CD4-positive, alpha-beta memory T cell (primary cell): ENCODE results near the gene MED13L. TPM values are rescaled to one million over a fixed set of nuclear protein-coding genes. Genes with fewer than 3 reads are reported as not detected.

Experiments used
- CTCF ChIA-PET: fragments of 350-600 bp; sonication (Branson Sonifier 250); formaldehyde crosslinking; loops from one replicate; lab custom pipeline; 2021; ENCODE audit warnings: inconsistent platforms; ENCODE audit not compliant: partially characterized antibody; lab: Charles Lee
- POLR2A ChIA-PET: fragments of 350-600 bp; sonication (Branson Sonifier 250); formaldehyde crosslinking; loops from one replicate; lab custom pipeline; 2021; ENCODE audit not compliant: partially characterized antibody; lab: Charles Lee
- DNase-seq, 5 donors: peaks; one replicate each; pipeline versions ENCODE4 v3.0.0 to v3.0.0-alpha.2; 2020 to 2022; ENCODE audit warnings: mixed read lengths in 1 of 5
- H3K27ac ChIP-seq: one replicate; pipeline ENCODE4 v1.7.0; 2013; ENCODE audit warnings: low read depth, low read length
- H3K27me3 ChIP-seq: 2 replicates; pipeline ENCODE4 v1.7.0; 2013; ENCODE audit warnings: mild to moderate bottlenecking, low read length, moderate library complexity; ENCODE audit not compliant: insufficient read depth
- H3K36me3 ChIP-seq: 2 replicates; pipeline ENCODE4 v1.7.0; 2013; ENCODE audit warnings: mild to moderate bottlenecking, low read length, moderate library complexity; ENCODE audit not compliant: insufficient read depth
- H3K4me1 ChIP-seq: 2 replicates; pipeline ENCODE4 v1.7.0; 2013; ENCODE audit warnings: mild to moderate bottlenecking, low read length, moderate library complexity; ENCODE audit not compliant: insufficient read depth
- H3K4me3 ChIP-seq, 2 donors: one replicate each; pipeline ENCODE4 v1.7.0; 2013; ENCODE audit warnings: low read length in 2 of 2, mild to moderate bottlenecking in 1 of 2
- H3K9me3 ChIP-seq, 2 donors: one replicate each; pipeline ENCODE4 v1.7.0; 2013; ENCODE audit warnings: low read length in 2 of 2, control low read depth in 1 of 2; ENCODE audit not compliant: control insufficient read depth in 1 of 2
- H3K27ac Mint-ChIP-seq, 7 donors: one replicate each; pipeline ENCODE4 v1.8.0; 2020 to 2021; ENCODE audit warnings: mixed read lengths in 7 of 7, mild to moderate bottlenecking in 6 of 7, inconsistent platforms in 3 of 7, moderate library complexity in 3 of 7
- H3K27me3 Mint-ChIP-seq, 2 donors: one replicate each; pipeline ENCODE4 v1.8.0; 2020 to 2021; ENCODE audit warnings: mixed read lengths in 2 of 2
- H3K36me3 Mint-ChIP-seq, 2 donors: one replicate each; pipeline ENCODE4 v1.8.0; 2020 to 2021; ENCODE audit warnings: mixed read lengths in 2 of 2, inconsistent platforms in 1 of 2, mild to moderate bottlenecking in 1 of 2
- H3K4me1 Mint-ChIP-seq, 4 donors: one replicate each; pipeline ENCODE4 v1.8.0; 2020 to 2021; ENCODE audit warnings: mixed read lengths in 4 of 4, mild to moderate bottlenecking in 1 of 4
- H3K4me3 Mint-ChIP-seq, 8 donors: one replicate each; pipeline ENCODE4 v1.8.0; 2020 to 2021; ENCODE audit warnings: mixed read lengths in 8 of 8, mild to moderate bottlenecking in 7 of 8, moderate library complexity in 6 of 8, inconsistent platforms in 3 of 8
- H3K9me3 Mint-ChIP-seq, 8 donors: one replicate each; pipeline ENCODE4 v1.8.0; 2020 to 2021; ENCODE audit warnings: mixed read lengths in 8 of 8, mild to moderate bottlenecking in 5 of 8, inconsistent platforms in 3 of 8, moderate library complexity in 1 of 8
- intact Hi-C: fragments of 100-400 bp; cut with micrococcal nuclease; formaldehyde crosslinking; loops from one replicate; pipeline ENCODE4 v1.15.1; 2023
- polyA plus RNA-seq, 2 donors: library from polyadenylated mRNA; unstranded; fragments of 300-500 nt; fragmentation: Illumina TruSeq; gene quantifications; one replicate each; pipeline ENCODE4 v1.2.3, GENCODE V29; 2021
- total RNA-seq, 2 experiments: library from RNA; stranded (reverse); gene quantifications; one replicate each; pipeline ENCODE4 v1.2.3, GENCODE V29; 2021

MED13L gene
- total and polyA plus RNA-seq, 4 experiments from 2014 or later: 3.8 to 156 (median 81.1) TPM

DNA sequence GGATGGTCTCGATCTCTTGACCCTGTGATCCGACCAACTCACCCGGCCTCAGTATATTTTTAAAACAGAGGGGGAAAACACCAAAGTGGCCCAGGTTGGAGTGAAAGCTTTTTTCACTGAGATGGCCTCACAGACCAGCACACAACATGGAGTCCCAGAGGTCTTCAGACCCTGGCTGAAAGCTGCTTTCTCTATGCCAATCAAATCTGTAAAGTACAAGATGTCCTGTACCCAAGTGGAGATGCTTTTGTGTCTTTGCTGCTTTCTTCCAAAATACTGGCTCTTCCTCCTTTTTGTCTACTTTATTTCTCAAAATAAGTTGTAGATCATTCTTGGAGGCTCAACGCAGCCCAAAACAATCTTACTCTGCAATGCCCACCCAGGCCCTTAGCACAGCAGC lies 214.8 kb downstream of the MED13L start:
- H3K4me3 Mint-ChIP-seq: peak overlapping the region in 1 of 8 donors; percentile 65
- H3K36me3 Mint-ChIP-seq: no peaks in the 10 kb centered on the region
- peak overlapping the region in 2 of 7 donors; percentile 37 to 41 for H3K27ac Mint-ChIP-seq
- intact Hi-C loops: no loop called here
- Histone ChIP-seq H3K4me1 (peaks cover 23% of the 10 kb centered on the region), H3K27ac (no peak overlapping the region), H3K36me3 (no peaks in the 10 kb centered on the region), H3K27me3 (no peaks in the 10 kb centered on the region), H3K9me3 (no peaks in the 10 kb centered on the region), H3K4me3 (no peak overlapping the region)
- no peaks in the 10 kb centered on the region for H3K9me3 Mint-ChIP-seq
- DNase-seq: no peak
- ChIA-PET POLR2A (no interaction called here), CTCF (interaction anchor here (1.0 kb wide), 1 partner anchor 15 kb away, joined by 6 read pairs; no protein-coding TSS in a partner anchor)
- no peaks in the 10 kb centered on the region for H3K27me3 Mint-ChIP-seq
- H3K4me1 Mint-ChIP-seq: peaks cover 23 to 46% (median 37%) of the 10 kb centered on the region in 4 donors

DNA sequence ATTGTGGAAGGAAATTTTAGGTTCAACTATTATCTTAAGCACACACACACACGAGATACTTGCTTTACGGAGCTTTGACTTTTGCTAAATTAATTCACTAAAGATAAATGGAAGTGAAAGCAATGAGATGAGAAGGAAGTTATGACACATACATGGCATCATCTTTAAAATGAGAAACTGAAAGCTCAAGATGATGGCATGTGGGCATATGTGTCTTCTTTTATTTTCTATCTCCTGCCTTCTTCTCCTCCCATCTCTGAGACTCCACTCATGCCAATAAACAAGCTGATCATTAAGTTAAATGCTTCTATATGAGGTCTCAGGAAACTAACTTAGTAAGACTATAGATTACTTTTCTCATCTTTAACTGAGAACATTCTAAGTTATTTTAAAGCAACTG lies 216.7 kb downstream of the MED13L start:
- peaks cover 13% of the 10 kb centered on the region for H3K4me1 ChIP-seq
- H3K4me3 ChIP-seq: no peak overlapping the region
- Mint-ChIP-seq H3K4me1 (peaks cover 24 to 47% (median 35%) of the 10 kb centered on the region in 4 donors), H3K9me3 (no peaks in the 10 kb centered on the region), H3K27ac (peak overlapping the region in 5 of 7 donors; percentile 32 to 82 (median 57)), H3K36me3 (peaks cover 0 to 4% of the 10 kb centered on the region in 2 donors), H3K4me3 (peak overlapping the region; percentile 10 to 76 (median 63)), H3K27me3 (no peaks in the 10 kb centered on the region)
- H3K27ac ChIP-seq: no peak overlapping the region
- intact Hi-C loops: no loop called here
- ChIA-PET POLR2A (no interaction called here), CTCF (interaction anchor here (0.6 to 1.2 kb wide), 3 partner anchors 14 to 643 kb away, joined by 3 read pairs; no protein-coding TSS in a partner anchor)
- no peaks in the 10 kb centered on the region for H3K9me3 ChIP-seq
- no peaks in the 10 kb centered on the region for H3K36me3 ChIP-seq
- peak in 4 of 5 donors; percentile 12 to 45 (median 28) for DNase-seq
- no peaks in the 10 kb centered on the region for H3K27me3 ChIP-seq

DNA sequence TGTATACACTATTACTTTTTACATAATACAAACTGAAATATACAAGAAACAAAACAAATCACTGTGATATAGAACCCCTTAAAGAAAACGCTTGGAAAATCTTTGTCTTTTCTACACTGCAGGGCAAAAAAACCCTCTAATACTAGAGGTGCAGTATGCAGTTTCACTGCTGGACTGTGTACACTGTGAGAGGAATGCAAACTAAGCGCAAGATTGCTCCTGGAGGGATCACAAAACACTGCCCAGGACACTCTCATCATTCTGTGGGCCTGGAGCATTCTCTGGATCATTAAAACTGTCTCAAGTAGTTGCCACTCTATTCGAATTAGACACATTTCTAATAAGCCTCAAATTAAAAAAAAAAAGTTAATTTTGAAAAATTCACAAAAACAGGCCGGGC lies 217.6 kb downstream of the MED13L start:
- Mint-ChIP-seq H3K27me3 (no peaks in the 10 kb centered on the region), H3K9me3 (no peaks in the 10 kb centered on the region), H3K36me3 (peaks cover 0 to 4% of the 10 kb centered on the region in 2 donors), H3K27ac (no peak overlapping the region), H3K4me3 (peak overlapping the region in 1 of 8 donors; percentile 20), H3K4me1 (peaks cover 25 to 53% (median 36%) of the 10 kb centered on the region in 4 donors)
- Histone ChIP-seq H3K4me1 (peaks cover 13% of the 10 kb centered on the region), H3K9me3 (no peaks in the 10 kb centered on the region), H3K27me3 (no peaks in the 10 kb centered on the region), H3K4me3 (no peak overlapping the region), H3K27ac (no peak overlapping the region), H3K36me3 (no peaks in the 10 kb centered on the region)
- DNase-seq: no peak
- CTCF ChIA-PET: interaction anchor here (1.2 kb wide), 1 partner anchor 540 kb away, joined by 3 read pairs; no protein-coding TSS in a partner anchor
- intact Hi-C loops: no loop called here
- POLR2A ChIA-PET: no interaction called here

DNA sequence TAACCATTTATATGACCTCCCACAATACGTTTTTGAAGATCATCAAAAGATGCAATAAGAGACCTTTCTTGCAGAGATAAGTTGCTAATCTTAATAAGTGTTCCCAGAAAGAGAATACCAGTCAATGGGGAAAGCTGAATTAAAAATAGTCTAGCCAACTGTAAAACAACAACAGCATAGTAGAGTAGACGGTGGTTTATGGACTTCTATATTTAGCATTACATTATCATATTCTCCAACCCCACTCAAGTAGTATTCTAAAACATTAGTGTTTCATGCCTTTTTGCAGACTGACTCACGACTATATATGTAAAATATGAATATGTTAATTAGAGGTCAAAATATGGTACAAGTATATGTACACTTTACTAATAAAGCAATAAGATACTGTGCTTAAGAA lies 218.9 kb downstream of the MED13L start:
- Mint-ChIP-seq H3K36me3 (peaks cover 0 to 4% of the 10 kb centered on the region in 2 donors), H3K27me3 (no peaks in the 10 kb centered on the region), H3K9me3 (no peaks in the 10 kb centered on the region), H3K4me3 (no peak overlapping the region), H3K4me1 (peaks cover 34 to 60% (median 43%) of the 10 kb centered on the region in 4 donors), H3K27ac (no peak overlapping the region)
- no peak for DNase-seq
- H3K4me1 ChIP-seq: peaks cover 13% of the 10 kb centered on the region
- ChIA-PET CTCF (interaction anchor here (1.4 to 2.3 kb wide), 2 partner anchors 9 to 14 kb away, joined by 4 to 5 read pairs; no protein-coding TSS in a partner anchor), POLR2A (no interaction called here)
- H3K27ac ChIP-seq: no peak overlapping the region
- intact Hi-C loops: no loop called here
- no peaks in the 10 kb centered on the region for H3K36me3 ChIP-seq
- H3K27me3 ChIP-seq: no peaks in the 10 kb centered on the region
- H3K4me3 ChIP-seq: no peak overlapping the region
- H3K9me3 ChIP-seq: no peaks in the 10 kb centered on the region

DNA sequence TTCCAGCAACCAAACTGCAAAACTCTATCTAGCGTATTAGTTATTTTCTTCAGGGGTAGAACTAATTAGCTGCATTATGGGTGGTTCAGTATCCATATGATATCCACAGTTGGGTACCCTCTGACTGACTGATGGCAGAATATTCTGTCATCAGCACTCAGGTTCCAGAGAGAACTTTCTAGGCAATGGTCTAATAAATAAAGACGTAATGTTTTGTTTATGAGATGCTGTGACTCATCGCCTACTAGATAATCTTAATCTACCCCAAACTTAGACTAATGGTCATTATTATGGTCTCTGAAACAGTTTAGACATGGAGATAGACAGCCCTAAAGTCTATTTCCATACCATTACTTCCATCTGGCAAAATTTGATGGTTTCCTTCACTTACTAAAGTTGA lies 220.1 kb downstream of the MED13L start:
- Mint-ChIP-seq H3K4me1 (peaks cover 39 to 69% (median 44%) of the 10 kb centered on the region in 4 donors), H3K36me3 (peaks cover 0 to 4% of the 10 kb centered on the region in 2 donors), H3K9me3 (no peaks in the 10 kb centered on the region), H3K27me3 (no peaks in the 10 kb centered on the region), H3K4me3 (no peak overlapping the region), H3K27ac (no peak overlapping the region)
- no peak overlapping the region for H3K4me3 ChIP-seq
- intact Hi-C loops: no loop called here
- no peaks in the 10 kb centered on the region for H3K9me3 ChIP-seq
- H3K27me3 ChIP-seq: no peaks in the 10 kb centered on the region
- no peak overlapping the region for H3K27ac ChIP-seq
- ChIA-PET POLR2A (no interaction called here), CTCF (interaction anchor here (2.3 kb wide), 1 partner anchor 11 kb away, joined by 5 read pairs; no protein-coding TSS in a partner anchor)
- no peaks in the 10 kb centered on the region for H3K36me3 ChIP-seq
- DNase-seq: no peak
- H3K4me1 ChIP-seq: peaks cover 13% of the 10 kb centered on the region

DNA sequence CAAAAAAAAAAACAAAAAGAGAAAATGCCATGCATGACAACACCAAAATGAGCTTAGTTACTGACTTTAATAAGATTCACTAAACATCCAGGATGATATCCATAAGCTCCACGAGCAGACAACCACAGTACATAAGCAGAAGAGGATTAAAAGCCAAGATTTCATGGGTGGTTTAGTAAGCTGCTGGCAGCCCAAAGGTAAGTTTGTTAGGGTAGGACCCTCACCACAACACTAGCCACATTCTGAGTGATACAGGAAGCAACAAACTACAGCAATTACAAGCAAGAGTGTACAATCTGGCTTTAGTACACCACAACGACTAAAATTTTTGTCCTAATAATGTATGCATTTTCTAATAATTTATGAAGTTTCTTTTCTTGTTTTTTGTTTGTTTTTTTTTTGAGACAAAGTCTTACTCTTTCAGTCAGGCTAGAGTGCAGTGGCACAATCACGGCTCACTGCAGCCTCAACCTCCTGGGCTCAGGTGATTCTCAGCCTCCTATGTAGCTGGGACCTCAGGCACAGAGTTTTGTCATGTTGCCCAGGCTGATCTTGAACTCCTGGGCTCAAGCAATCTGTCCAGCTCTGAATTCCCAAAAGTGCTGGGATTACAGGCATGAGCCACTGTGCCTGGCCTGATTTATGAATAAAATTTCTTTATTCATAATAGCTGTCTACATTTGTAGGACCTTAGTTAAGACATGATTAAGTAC lies 221.4 kb downstream of the MED13L start:
- Mint-ChIP-seq H3K9me3 (no peaks in the 10 kb centered on the region), H3K36me3 (peaks cover 0 to 4% of the 10 kb centered on the region in 2 donors), H3K4me3 (no peak overlapping the region), H3K27me3 (no peaks in the 10 kb centered on the region), H3K27ac (peak overlapping the region in 2 of 7 donors; percentile 1 to 52), H3K4me1 (peaks cover 40 to 70% (median 44%) of the 10 kb centered on the region in 4 donors)
- POLR2A ChIA-PET: interaction anchor here (0.5 kb wide), 1 partner anchor 648 kb away, joined by 3 read pairs; no protein-coding TSS in a partner anchor
- DNase-seq: no peak
- no peaks in the 10 kb centered on the region for H3K27me3 ChIP-seq
- peaks cover 9% of the 10 kb centered on the region for H3K4me1 ChIP-seq
- H3K27ac ChIP-seq: no peak overlapping the region
- intact Hi-C loops: no loop called here
- no peaks in the 10 kb centered on the region for H3K36me3 ChIP-seq
- no peak overlapping the region for H3K4me3 ChIP-seq
- CTCF ChIA-PET: interaction anchor here (0.5 kb wide), 1 partner anchor 571 kb away, joined by 3 read pairs; no protein-coding TSS in a partner anchor
- no peaks in the 10 kb centered on the region for H3K9me3 ChIP-seq

DNA sequence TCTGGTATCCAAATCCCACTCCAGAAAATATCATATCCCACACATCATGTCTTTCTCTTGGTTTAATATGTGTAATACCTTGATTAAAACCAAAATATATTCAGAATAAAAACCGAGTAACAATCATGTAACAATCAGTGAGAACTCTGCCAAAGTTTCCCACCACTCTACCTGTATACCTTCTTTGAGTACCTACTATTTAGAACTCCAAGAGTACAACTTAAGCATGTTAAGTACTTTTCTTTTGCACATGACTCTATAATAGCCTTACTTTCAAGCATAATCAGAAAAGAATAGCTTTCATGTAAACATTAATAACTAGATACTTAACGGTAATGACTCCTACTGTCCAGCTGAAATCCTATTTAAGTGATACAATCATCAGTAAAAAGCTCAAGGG lies 223.2 kb downstream of the MED13L start:
- ChIA-PET CTCF (no interaction called here), POLR2A (interaction anchor here (1.3 kb wide), 1 partner anchor 10 kb away, joined by 3 read pairs; no protein-coding TSS in a partner anchor)
- no peaks in the 10 kb centered on the region for H3K9me3 ChIP-seq
- H3K27me3 ChIP-seq: no peaks in the 10 kb centered on the region
- intact Hi-C loops: no loop called here
- H3K4me3 ChIP-seq: no peak overlapping the region
- H3K27ac ChIP-seq: no peak overlapping the region
- peaks cover 2% of the 10 kb centered on the region for H3K4me1 ChIP-seq
- DNase-seq: no peak
- peaks cover 38 to 63% (median 42%) of the 10 kb centered on the region in 4 donors for H3K4me1 Mint-ChIP-seq
- no peaks in the 10 kb centered on the region for H3K36me3 ChIP-seq
- no peaks in the 10 kb centered on the region for H3K27me3 Mint-ChIP-seq
- no peak overlapping the region for H3K4me3 Mint-ChIP-seq
- H3K27ac Mint-ChIP-seq: peak overlapping the region in 1 of 7 donors; percentile 4
- H3K9me3 Mint-ChIP-seq: no peaks in the 10 kb centered on the region
- peaks cover 0 to 4% of the 10 kb centered on the region in 2 donors for H3K36me3 Mint-ChIP-seq
